Ovary (tissue), 9 donors: ENCODE measurements around the gene CNNM2. TPM values are rescaled to one million over a fixed set of nuclear protein-coding genes. Genes with fewer than 3 reads are reported as not detected.

Experiments
- DNase-seq, 5 donors: peaks; one replicate each; pipeline ENCODE4 v3.0.0-alpha.2; 2019 to 2020
- H3K27ac ChIP-seq, 2 donors: fragments of 200-600 bp; one replicate each; pipeline versions ENCODE4 v1.5.1 to v1.8.0; 2019 to 2022
- H3K27me3 ChIP-seq: fragments of 200-600 bp; one replicate; pipeline ENCODE4 v1.8.0; 2022
- H3K36me3 ChIP-seq: fragments of 200-600 bp; sonication (generic); one replicate; pipeline ENCODE4 v1.5.1; 2019
- H3K4me1 ChIP-seq: one replicate; pipeline ENCODE4 v1.8.1; 2013; ENCODE audit warnings: mild to moderate bottlenecking, moderate library complexity; ENCODE audit not compliant: insufficient read depth
- H3K4me3 ChIP-seq: fragments of 200-600 bp; sonication (generic); one replicate; pipeline ENCODE4 v1.5.1; 2017
- H3K9me3 ChIP-seq, 2 donors: fragments of 200-600 bp in 1 of 2; sonication (generic) in 1 of 2; one replicate each; pipeline versions ENCODE4 v1.5.1 to v1.8.1; 2013 to 2019; ENCODE audit warnings: mild to moderate bottlenecking in 1 of 2, moderate library complexity in 1 of 2
- EP300 ChIP-seq: sonication (generic); formaldehyde crosslinking; IDR thresholded peaks from one replicate; pipeline ENCODE4 v1.6.1; 2017; ENCODE audit warnings: antibody characterized with exemption
- POLR2A ChIP-seq: fragments of 450-650 bp; IDR thresholded peaks from one replicate; pipeline ENCODE4 v1.6.1; 2017; ENCODE audit warnings: antibody characterized with exemption, mild to moderate bottlenecking, moderate library complexity
- WGBS, 3 donors: extraction: QIAGEN DNeasy Blood & Tissue Kit in 1 of 3; methylation state at CpG; one replicate each; pipeline versions ENCODE4 v1.1.5 to v1.1.7; 2013 to 2017; 5-methylcytosine and 5-hydroxymethylcytosine counted together
- intact Hi-C, 4 donors: fragments of 100-400 bp; cut with DNase I; formaldehyde crosslinking; loops; one replicate each; pipeline versions ENCODE4 v1.11.0 to v1.15.1; 2022 to 2023
- polyA plus RNA-seq, 2 donors: library from polyadenylated mRNA; stranded (reverse); fragments of 200-250 nt in 1 of 2; fragments of 350-450 nt in 1 of 2; fragmentation: Illumina TruSeq in 1 of 2; extraction: RNeasy Lipid Tissue Mini Kit (QIAGEN cat#74804) in 1 of 2; gene quantifications; one replicate each; pipeline ENCODE4 v1.2.3, GENCODE V29; 2013 to 2014
- total RNA-seq, 7 donors: library from RNA; depleted of rRNA in 2 of 7; stranded (reverse); fragments of >200 nt in 2 of 7; fragmentation: NEBNext Ultra II Directional in 3 of 7; extraction: Animal tissue kit (Norgen Biotek cat#: 25700) in 3 of 7; gene quantifications; one replicate each; pipeline versions ENCODE4 v1.1.0 to v1.2.4, GENCODE V29; 2016 to 2023
- TF ChIP-seq, protein P1 (sequence below), 3 donors: fragments of 450-650 bp in 2 of 3; fragments of 200-600 bp in 1 of 3; IDR thresholded peaks; one replicate each; pipeline versions ENCODE4 v1.5.1 to v1.8.0; 2016 to 2022; ENCODE audit warnings: antibody characterized with exemption in 3 of 3, mild to moderate bottlenecking in 1 of 3
- donor health status: DM: no; HTN: no; CAD: no; lungs with moderate emphysema.
- donor health status: DM: no; HTN: no; CAD: no.
- donor health status: Bipolar disorder and iron deficiency.
- donor health status: DM: yes; HTN: yes; CAD: no.
- donor health status: DM: no; HTN: no; CAD: no.
- donor health status: DM: yes; HTN: yes; CAD: no.

CNNM2 gene
- total and polyA plus RNA-seq, 9 donors = 5.4 to 15.0 (median 8.9) TPM

DNA sequence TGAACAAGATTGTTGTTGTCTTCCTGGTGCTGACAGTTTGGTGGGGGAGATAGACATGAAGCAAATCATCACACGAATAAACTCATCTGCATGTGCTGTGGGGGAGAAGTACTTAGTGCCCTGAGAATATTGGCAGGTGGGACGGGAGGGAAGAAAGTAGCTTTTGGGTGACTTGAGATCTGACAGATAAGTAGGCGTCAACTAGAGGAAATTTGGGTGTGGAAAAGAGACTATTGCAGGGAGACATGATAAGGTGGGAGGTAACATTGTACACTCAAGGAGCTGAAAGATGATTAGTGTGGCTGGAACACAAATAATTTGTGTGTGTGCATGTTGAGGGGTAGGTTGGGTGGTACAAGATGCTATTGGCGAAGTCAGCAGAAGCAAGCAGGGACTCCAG is 30.1 kb downstream of the CNNM2 start:
- no peaks in the 10 kb centered on the region for H3K9me3 ChIP-seq
- no peak for DNase-seq
- 87 to 90% (median 87%) methylated on average over 4 of the region's 4 CpGs for WGBS, 3 donors
- no peaks in the 10 kb centered on the region for H3K36me3 ChIP-seq
- no peak for TF ChIP-seq EP300
- TF ChIP-seq, protein P1, sequence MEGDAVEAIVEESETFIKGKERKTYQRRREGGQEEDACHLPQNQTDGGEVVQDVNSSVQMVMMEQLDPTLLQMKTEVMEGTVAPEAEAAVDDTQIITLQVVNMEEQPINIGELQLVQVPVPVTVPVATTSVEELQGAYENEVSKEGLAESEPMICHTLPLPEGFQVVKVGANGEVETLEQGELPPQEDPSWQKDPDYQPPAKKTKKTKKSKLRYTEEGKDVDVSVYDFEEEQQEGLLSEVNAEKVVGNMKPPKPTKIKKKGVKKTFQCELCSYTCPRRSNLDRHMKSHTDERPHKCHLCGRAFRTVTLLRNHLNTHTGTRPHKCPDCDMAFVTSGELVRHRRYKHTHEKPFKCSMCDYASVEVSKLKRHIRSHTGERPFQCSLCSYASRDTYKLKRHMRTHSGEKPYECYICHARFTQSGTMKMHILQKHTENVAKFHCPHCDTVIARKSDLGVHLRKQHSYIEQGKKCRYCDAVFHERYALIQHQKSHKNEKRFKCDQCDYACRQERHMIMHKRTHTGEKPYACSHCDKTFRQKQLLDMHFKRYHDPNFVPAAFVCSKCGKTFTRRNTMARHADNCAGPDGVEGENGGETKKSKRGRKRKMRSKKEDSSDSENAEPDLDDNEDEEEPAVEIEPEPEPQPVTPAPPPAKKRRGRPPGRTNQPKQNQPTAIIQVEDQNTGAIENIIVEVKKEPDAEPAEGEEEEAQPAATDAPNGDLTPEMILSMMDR (IDR thresholded peaks at IDR 0.05) = no peak
- TF ChIP-seq POLR2A = no peak
- intact Hi-C loops = no loop called here
- no peaks in the 10 kb centered on the region for H3K27me3 ChIP-seq
- no peak overlapping the region for H3K4me3 ChIP-seq
- no peak overlapping the region for H3K27ac ChIP-seq
- peaks cover 2% of the 10 kb centered on the region for H3K4me1 ChIP-seq

DNA sequence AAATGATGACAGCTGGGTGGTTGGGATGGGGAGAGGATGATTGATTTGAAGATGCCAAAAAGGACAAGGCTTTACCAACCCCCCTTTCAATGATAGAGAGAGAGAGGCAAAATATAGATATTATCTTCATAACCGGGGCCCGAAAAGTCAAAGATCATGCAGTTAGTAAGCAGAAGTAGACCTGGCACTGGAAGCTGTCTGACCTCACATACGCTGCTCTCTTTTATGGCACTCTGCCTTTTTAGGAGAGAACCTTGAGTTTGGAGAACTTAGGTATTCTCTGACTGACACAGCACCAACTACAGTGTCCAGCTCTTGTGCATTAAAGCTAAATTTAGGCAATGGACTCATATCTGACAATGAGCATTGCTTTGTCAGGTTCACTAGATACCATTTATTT is 30.7 kb downstream of the CNNM2 start:
- 92 to 97% (median 92%) methylated on average over 3 of the region's 3 CpGs for WGBS, 3 donors
- intact Hi-C loops = no loop called here
- Histone ChIP-seq H3K4me3 (no peak overlapping the region), H3K4me1 (peaks cover 2% of the 10 kb centered on the region), H3K36me3 (no peaks in the 10 kb centered on the region), H3K27me3 (no peaks in the 10 kb centered on the region), H3K27ac (no peak overlapping the region), H3K9me3 (no peaks in the 10 kb centered on the region)
- DNase-seq = no peak
- no peak for TF ChIP-seq EP300
- TF ChIP-seq POLR2A = no peak
- TF ChIP-seq, protein P1 (IDR thresholded peaks at IDR 0.05) = no peak

- 82 to 90% (median 86%) methylated on average over 4 of the region's 4 CpGs for WGBS, 3 donors
- H3K4me1 ChIP-seq = peaks cover 2% of the 10 kb centered on the region
- H3K4me3 ChIP-seq = no peak overlapping the region
- no peaks in the 10 kb centered on the region for H3K9me3 ChIP-seq
- no peaks in the 10 kb centered on the region for H3K36me3 ChIP-seq
- H3K27me3 ChIP-seq = no peaks in the 10 kb centered on the region
- H3K27ac ChIP-seq = no peak overlapping the region
- intact Hi-C loops = no loop called here
- DNase-seq = no peak
- TF ChIP-seq EP300 = no peak
- TF ChIP-seq, protein P1 (IDR thresholded peaks at IDR 0.05) = no peak
- TF ChIP-seq POLR2A = no peak
Measured at GRCh38 chr10:102949916-102950315, 31.8 kb downstream of the CNNM2 start.

- intact Hi-C loops = no loop called here
- Histone ChIP-seq H3K36me3 (no peaks in the 10 kb centered on the region), H3K9me3 (no peaks in the 10 kb centered on the region), H3K27ac (no peak overlapping the region), H3K4me1 (no peaks in the 10 kb centered on the region), H3K27me3 (no peaks in the 10 kb centered on the region), H3K4me3 (no peak overlapping the region)
- WGBS, 3 donors = 93% methylated on average over 3 of the region's 3 CpGs
- no peak for DNase-seq
- TF ChIP-seq POLR2A = no peak
- TF ChIP-seq EP300 = no peak
- TF ChIP-seq, protein P1 (IDR thresholded peaks at IDR 0.05) = no peak
Measured at GRCh38 chr10:102951316-102951715, 33.2 kb downstream of the CNNM2 start.
